GM19468 (cell line): ENCODE results near the gene ADAMTS7.
"Not testable (repeated sequence)": the region's sequence is repeated elsewhere in the genome, so short reads cannot be mapped to it uniquely, and the experiment has no call there.

Source experiments
- ATAC-seq: cut with Tn5 transposase; IDR thresholded peaks from one replicate; pipeline ENCODE4 v1.9.1; 2021; ENCODE audit warnings: mild to moderate bottlenecking, moderate library complexity, moderate number of reproducible peaks; ENCODE audit not compliant: unreplicated experiment; ENCODE audit errors: extremely low read depth

ADAMTS7 gene

GRCh38 chr15:78768531-78769408 lies 42.5 kb downstream of the ADAMTS7 start:
- no peak for ATAC-seq

DNA sequence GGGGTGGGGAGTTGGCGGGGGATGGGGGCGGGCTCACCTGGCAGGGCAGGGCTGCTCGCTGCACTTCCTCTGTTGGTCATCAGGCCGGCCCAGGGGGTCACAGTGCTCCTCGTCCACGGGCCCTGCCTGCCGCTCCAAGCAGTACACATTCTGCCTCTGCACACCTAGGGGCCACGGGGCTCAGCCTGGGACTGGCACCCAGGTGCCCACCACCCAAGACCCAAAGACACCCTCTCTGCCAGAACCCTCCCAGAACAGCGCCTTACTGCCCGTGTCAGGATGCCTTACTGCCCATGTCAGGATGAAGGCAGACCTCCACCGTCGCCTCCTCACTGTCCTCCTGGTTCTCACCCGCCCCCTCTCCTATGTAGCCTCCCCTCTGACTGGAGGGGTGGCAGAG lies 43.2 kb downstream of the ADAMTS7 start:
- no peak for ATAC-seq

- no peak for ATAC-seq
Observed at GRCh38 chr15:78767331-78767951, 43.8 kb downstream of the ADAMTS7 start.

- ATAC-seq = not testable (repeated sequence)
Observed at GRCh38 chr15:78766641-78767071, 44.6 kb downstream of the ADAMTS7 start.

- ATAC-seq = no peak
Observed at GRCh38 chr15:78766041-78766440, 45.2 kb downstream of the ADAMTS7 start.

GRCh38 chr15:78765154-78765860 lies 46.0 kb downstream of the ADAMTS7 start:
- not testable (repeated sequence) for ATAC-seq

GRCh38 chr15:78764340-78765153 lies 46.7 kb downstream of the ADAMTS7 start:
- ATAC-seq = not testable (repeated sequence)

DNA sequence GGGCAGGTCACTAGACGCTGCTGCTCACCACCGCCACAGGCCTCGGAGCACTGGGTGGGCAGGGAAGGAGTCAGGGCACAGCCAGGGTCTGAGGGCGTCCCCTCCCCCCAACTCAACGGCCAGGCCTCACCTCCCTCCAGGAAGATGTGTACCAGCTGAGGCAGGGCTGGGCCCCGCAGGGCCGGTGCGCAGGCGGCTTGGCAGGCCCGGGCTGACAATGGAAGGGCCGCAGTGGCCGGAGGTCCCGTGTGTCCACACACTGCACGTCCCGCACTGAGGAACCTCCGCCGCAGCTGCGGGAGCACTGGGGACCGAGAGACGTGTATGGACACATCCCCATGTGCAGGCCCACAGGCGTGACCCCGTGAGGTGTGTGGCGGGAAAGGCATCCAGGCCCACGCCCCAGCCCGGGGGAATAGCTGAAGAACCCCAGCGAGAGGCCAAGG lies 47.4 kb downstream of the ADAMTS7 start:
- no peak for ATAC-seq

DNA sequence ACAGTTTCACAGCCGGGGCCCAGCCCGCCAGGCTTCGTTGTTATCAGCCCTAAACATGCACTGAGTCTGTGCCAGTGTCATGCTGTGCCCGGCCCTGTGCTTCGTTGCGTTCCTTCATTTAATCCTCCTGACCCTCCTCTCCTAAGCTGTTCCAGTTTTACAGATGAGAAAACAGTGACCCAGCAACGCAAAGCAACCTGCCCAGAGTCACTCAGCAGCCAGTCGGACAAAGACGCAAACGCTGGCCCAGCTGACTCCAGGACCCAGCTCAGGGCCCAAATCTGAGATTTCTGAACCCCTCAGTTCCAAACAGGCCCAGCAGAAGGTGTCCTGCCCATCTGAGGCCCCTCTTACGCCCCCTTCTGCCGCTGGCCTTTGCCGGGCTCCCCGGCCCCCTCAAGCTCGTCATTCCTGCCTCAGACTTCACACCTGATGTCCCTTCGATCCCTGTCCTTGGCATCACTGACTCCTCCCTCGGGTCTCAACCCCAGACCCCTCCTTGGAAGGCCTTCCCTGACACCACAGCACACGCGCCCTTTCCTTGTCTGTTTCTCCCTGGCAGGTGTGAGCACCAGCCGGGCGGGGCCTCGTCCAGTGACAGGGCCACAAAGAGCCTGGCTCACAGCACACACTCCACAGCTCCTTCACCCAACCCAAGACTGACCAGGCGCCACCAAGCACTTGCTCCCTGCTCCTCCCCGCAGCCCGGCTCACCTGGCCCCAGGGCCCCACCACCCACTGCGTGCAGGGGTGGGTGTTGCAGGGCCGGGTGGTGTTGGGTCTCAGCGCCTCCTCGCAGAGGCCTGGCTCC lies 48.1 kb downstream of the ADAMTS7 start:
- no peak for ATAC-seq

DNA sequence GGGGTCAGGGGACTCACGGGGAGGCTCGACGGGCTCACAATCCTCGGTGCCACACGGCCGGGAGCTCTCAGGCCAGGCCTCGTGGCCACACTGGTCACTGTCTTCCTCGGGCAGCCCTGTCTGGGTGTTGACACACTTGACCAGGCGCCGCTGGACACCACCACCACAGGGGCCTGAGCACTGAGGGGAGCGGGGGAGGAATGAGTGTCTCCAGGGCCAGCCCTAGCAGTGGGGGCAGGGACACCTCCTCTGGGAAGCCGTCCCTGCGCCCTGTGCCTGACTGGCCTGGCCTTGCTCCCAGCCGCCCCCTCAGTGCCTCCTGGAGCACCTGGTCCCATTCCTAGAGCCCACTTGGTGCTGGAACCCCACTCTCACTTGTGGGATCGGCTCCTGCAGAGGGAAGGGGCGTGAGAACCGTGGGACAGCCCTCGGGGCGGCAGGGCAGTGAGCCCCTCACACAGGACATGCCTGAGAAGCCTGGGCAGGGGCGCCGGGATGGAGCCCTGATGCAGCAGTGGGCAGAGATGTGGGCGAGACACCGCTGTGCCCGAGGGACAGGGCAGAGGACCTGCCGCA lies 48.8 kb downstream of the ADAMTS7 start:
- ATAC-seq = not testable (repeated sequence)

DNA sequence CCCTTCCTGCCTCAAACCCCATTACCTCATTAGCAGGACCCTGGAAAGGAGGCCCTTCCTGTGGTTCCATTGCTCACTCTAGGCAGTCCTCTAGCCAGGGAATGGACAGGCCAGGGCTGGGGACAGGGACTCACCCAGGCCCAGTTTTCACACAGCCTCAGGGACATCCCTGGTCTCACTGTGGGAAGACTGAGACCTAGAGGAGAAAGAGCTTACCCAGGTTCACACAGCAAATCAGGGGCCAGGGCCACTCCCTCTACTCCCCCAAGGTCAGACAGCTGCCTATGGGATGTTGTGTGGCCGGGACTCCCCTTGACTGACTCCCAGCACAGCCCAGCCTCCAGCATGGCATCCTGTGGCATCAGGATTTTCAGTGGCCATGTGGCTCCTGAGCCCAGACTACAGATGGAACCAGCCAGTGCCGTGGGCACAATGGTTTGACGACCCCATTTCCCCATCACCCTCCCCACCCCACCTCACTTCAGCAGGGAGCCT lies 49.3 kb downstream of the ADAMTS7 start:
- no peak for ATAC-seq

DNA sequence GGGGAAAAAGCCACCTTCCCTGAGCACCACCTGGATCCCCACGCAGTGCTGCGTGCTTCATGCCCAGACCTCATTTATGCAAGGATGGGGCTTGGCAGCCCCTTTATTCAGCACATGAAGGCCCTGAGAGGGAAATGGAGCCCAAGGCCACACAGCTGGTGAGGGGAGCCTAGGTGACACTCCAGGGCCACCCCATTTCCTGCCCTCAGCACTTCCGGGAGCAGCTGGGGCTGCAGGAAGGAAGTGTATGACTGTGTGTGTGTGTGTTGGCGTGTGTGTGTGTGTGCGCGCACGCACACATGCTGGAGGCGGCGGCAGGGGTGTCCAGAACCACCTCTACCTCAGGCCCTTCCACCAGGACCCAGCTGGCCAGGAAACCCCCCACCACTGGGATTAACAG lies 49.8 kb downstream of the ADAMTS7 start:
- peak; percentile 33 for ATAC-seq

- no peak for ATAC-seq
Observed at GRCh38 chr15:78761020-78761419, 50.2 kb downstream of the ADAMTS7 start.

GRCh38 chr15:78760091-78760882 lies 51.0 kb downstream of the ADAMTS7 start:
- not testable (repeated sequence) for ATAC-seq

DNA sequence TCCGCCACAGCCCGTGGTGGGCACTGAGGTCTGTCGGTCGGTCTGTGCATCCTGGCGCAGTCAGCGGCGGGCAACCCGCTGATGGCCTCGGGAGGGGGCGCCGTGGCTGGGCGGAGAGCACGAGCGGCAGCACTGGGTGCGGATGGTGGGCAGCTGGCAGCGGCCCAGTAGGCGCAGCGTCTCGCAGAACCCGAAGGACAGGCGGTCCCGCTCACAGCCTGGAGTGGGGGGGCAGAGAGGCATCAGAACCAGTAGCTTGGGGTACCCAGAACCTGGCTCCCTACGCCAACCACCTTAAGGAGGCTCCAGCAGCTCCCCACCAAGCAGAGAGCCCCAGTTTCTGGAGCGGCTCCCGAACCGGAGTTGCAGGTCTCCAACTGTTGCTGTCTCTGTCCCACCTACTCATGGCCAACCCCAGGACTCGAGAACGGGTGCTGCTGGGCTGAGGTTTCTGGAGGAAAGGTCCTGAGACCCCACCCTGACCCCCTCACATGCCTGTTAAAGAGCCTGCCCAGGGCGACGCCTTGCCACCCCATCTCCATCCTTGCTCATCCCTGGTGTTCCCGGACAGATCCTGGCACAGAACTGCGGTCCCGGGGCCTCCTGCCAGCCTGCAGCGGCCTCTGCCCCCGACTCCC lies 51.8 kb downstream of the ADAMTS7 start:
- not testable (repeated sequence) for ATAC-seq

- not testable (repeated sequence) for ATAC-seq
Observed at GRCh38 chr15:78758486-78759200, 52.6 kb downstream of the ADAMTS7 start.

- not testable (repeated sequence) for ATAC-seq
Observed at GRCh38 chr15:78758084-78758483, 53.2 kb downstream of the ADAMTS7 start.
